NCI-H187 treated with DMSO at 0.1 percent for 48 hours (cell line): ENCODE results near the gene INO80.

Source experiments
- DNase-seq: peaks from one replicate; lab custom pipeline; 2025; lab: John Stamatoyannopoulos, UW

INO80 gene

GRCh38 chr15:40948706-40949473, 167.2 kb downstream of the INO80 start:
- DNase-seq: no peak

- DNase-seq: no peak
Measured at GRCh38 chr15:40944510-40945296, 171.4 kb downstream of the INO80 start.

- no peak for DNase-seq
Measured at GRCh38 chr15:40943764-40944365, 172.2 kb downstream of the INO80 start.

- DNase-seq: no peak
Measured at GRCh38 chr15:40942878-40943277, 173.2 kb downstream of the INO80 start.

GRCh38 chr15:40942337-40942854, 173.7 kb downstream of the INO80 start:
- DNase-seq: no peak

- DNase-seq: no peak
Measured at GRCh38 chr15:40941528-40942336, 174.3 kb downstream of the INO80 start.

- no peak for DNase-seq
Measured at GRCh38 chr15:40941068-40941527, 175.0 kb downstream of the INO80 start.

GRCh38 chr15:40940296-40940801, 175.7 kb downstream of the INO80 start:
- no peak for DNase-seq

GRCh38 chr15:40938536-40938870, 177.6 kb downstream of the INO80 start:
- DNase-seq: no peak

- DNase-seq: no peak
Measured at GRCh38 chr15:40937762-40938535, 178.1 kb downstream of the INO80 start.

- DNase-seq: no peak
Measured at GRCh38 chr15:40936709-40937666, 179.1 kb downstream of the INO80 start.

GRCh38 chr15:40936234-40936708, 179.8 kb downstream of the INO80 start:
- no peak for DNase-seq

GRCh38 chr15:40934457-40934856, 181.6 kb downstream of the INO80 start:
- DNase-seq: no peak

GRCh38 chr15:40933517-40933902, 182.6 kb downstream of the INO80 start:
- no peak for DNase-seq

- DNase-seq: no peak
Measured at GRCh38 chr15:40932649-40933516, 183.2 kb downstream of the INO80 start.

- no peak for DNase-seq
Measured at GRCh38 chr15:40932156-40932555, 183.9 kb downstream of the INO80 start.

- DNase-seq: no peak
Measured at GRCh38 chr15:40931300-40932142, 184.6 kb downstream of the INO80 start.
